Liver (tissue), 9 donors: ENCODE data around the gene CFAP97. TPM values are rescaled to one million over a fixed set of nuclear protein-coding genes. Genes with fewer than 3 reads are reported as not detected.

ENCODE experiments used
- DNase-seq: peaks from one replicate; pipeline ENCODE4 v3.0.0-alpha.2; 2017; ENCODE audit warnings: low spot score
- H3K27ac ChIP-seq, 2 donors: one replicate each; pipeline ENCODE4 v1.7.0; 2013; ENCODE audit warnings: inconsistent platforms in 2 of 2, low read length in 2 of 2, control low read depth in 1 of 2, low read depth in 1 of 2, mild to moderate bottlenecking in 1 of 2
- H3K27me3 ChIP-seq, 4 donors: one replicate each; pipeline versions ENCODE4 v1.6.1 to v1.7.0; 2013; ENCODE audit warnings: low read length in 3 of 4, inconsistent platforms in 1 of 4, mild to moderate bottlenecking in 1 of 4, moderate library complexity in 1 of 4; ENCODE audit not compliant: control insufficient read depth in 4 of 4, insufficient read depth in 4 of 4
- H3K36me3 ChIP-seq, 4 donors: one replicate each; pipeline versions ENCODE4 v1.6.1 to v1.7.0; 2013; ENCODE audit warnings: low read length in 3 of 4, mild to moderate bottlenecking in 3 of 4, low read depth in 1 of 4, moderate library complexity in 1 of 4; ENCODE audit not compliant: control insufficient read depth in 4 of 4, insufficient read depth in 3 of 4
- H3K4me1 ChIP-seq, 4 donors: one replicate each; pipeline versions ENCODE4 v1.6.1 to v1.7.0; 2013; ENCODE audit warnings: low read length in 3 of 4, mild to moderate bottlenecking in 3 of 4, moderate library complexity in 1 of 4; ENCODE audit not compliant: control insufficient read depth in 4 of 4, insufficient read depth in 4 of 4
- H3K4me3 ChIP-seq, 3 donors: one replicate each; pipeline versions ENCODE4 v1.6.1 to v1.7.0; 2013; ENCODE audit warnings: low read length in 3 of 3, control low read depth in 1 of 3, low read depth in 1 of 3, mild to moderate bottlenecking in 1 of 3
- H3K9ac ChIP-seq, 2 donors: one replicate each; pipeline ENCODE4 v1.7.0; 2013; ENCODE audit warnings: low read length in 2 of 2, mild to moderate bottlenecking in 2 of 2, moderate library complexity in 2 of 2, control low read depth in 1 of 2, low read depth in 1 of 2
- H3K9me3 ChIP-seq, 4 donors: one replicate each; pipeline versions ENCODE4 v1.6.1 to v1.7.0; 2013; ENCODE audit warnings: low read length in 3 of 4; ENCODE audit not compliant: control insufficient read depth in 4 of 4
- FOXA1 ChIP-seq: IDR thresholded peaks from 2 replicates; pipeline ENCODE4 v1.6.1; 2016; ENCODE audit warnings: antibody characterized with exemption
- FOXA2 ChIP-seq: IDR thresholded peaks from 2 replicates; pipeline ENCODE4 v1.6.1; 2016; ENCODE audit warnings: antibody characterized with exemption
- GABPA ChIP-seq, 2 donors: IDR thresholded peaks in 1 of 2; conservative IDR thresholded peaks in 1 of 2; 2 replicates each; pipeline ENCODE4 v1.6.1; 2016; ENCODE audit warnings: antibody characterized with exemption in 2 of 2, mild to moderate bottlenecking in 1 of 2, moderate library complexity in 1 of 2
- RAD21 ChIP-seq, 2 donors: IDR thresholded peaks; 2 replicates each; pipeline ENCODE4 v1.6.1; 2016; ENCODE audit warnings: antibody characterized with exemption in 2 of 2, mild to moderate bottlenecking in 2 of 2
- RXRA ChIP-seq, 2 donors: IDR thresholded peaks; 2 replicates each; pipeline ENCODE4 v1.6.1; 2017 to 2018; ENCODE audit warnings: antibody characterized with exemption in 2 of 2, mild to moderate bottlenecking in 1 of 2
- WGBS: extraction: QIAGEN DNeasy Blood & Tissue Kit; methylation state at CpG from one replicate; pipeline ENCODE4 v1.1.7; 2013; 5-methylcytosine and 5-hydroxymethylcytosine counted together
- polyA plus RNA-seq, 2 donors: library from polyadenylated mRNA; stranded (reverse) in 1 of 2; unstranded in 1 of 2; fragments of 200-250 nt in 1 of 2; fragments of >200 nt in 1 of 2; fragmentation: Nextera tagmentation in 1 of 2; extraction: Ambion mirVana in 1 of 2; gene quantifications; one replicate each; pipeline versions ENCODE4 v1.2.1 to v1.2.3, GENCODE V29; 2013 to 2015
- total RNA-seq, 2 donors: library from RNA; depleted of rRNA; stranded (reverse); fragments of >200 nt; gene quantifications; one replicate each; pipeline ENCODE4 v1.2.3, GENCODE V29; 2014
- TF ChIP-seq, protein P1 (sequence below): IDR thresholded peaks from 2 replicates; pipeline ENCODE4 v1.6.1; 2016; ENCODE audit warnings: antibody characterized with exemption, mild to moderate bottlenecking
- TF ChIP-seq, protein P2 (sequence below): IDR thresholded peaks from 2 replicates; pipeline ENCODE4 v1.6.1; 2016; ENCODE audit warnings: antibody characterized with exemption
- donor health status: healthy.
- donor health status: healthy.
- donor health status: healthy.
- donor health status: healthy.
- donor health status: healthy.

Gene CFAP97
- total and polyA plus RNA-seq, 4 donors: 7.5 to 30.9 (median 18.7) TPM

DNA sequence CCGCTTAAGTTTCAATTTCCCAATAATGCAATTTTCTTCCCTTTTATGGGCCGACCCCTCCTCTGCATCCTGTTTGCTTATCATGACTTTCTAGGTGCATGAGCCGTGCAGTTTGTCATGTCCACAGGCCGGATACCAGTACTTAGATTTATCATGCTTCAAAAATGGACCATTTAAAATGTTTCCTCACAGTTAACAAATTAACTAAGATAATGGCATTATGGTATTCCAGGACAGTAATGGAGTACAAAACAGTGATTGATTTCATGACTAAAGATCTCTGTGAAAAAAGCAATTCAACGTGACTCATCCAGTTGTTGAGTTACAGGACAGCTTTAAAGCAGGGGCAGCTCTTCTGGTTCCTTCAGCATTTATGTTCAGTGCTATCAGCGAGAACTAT lies 28.6 kb upstream of the CFAP97 start (continued):
- TF ChIP-seq, protein P1, sequence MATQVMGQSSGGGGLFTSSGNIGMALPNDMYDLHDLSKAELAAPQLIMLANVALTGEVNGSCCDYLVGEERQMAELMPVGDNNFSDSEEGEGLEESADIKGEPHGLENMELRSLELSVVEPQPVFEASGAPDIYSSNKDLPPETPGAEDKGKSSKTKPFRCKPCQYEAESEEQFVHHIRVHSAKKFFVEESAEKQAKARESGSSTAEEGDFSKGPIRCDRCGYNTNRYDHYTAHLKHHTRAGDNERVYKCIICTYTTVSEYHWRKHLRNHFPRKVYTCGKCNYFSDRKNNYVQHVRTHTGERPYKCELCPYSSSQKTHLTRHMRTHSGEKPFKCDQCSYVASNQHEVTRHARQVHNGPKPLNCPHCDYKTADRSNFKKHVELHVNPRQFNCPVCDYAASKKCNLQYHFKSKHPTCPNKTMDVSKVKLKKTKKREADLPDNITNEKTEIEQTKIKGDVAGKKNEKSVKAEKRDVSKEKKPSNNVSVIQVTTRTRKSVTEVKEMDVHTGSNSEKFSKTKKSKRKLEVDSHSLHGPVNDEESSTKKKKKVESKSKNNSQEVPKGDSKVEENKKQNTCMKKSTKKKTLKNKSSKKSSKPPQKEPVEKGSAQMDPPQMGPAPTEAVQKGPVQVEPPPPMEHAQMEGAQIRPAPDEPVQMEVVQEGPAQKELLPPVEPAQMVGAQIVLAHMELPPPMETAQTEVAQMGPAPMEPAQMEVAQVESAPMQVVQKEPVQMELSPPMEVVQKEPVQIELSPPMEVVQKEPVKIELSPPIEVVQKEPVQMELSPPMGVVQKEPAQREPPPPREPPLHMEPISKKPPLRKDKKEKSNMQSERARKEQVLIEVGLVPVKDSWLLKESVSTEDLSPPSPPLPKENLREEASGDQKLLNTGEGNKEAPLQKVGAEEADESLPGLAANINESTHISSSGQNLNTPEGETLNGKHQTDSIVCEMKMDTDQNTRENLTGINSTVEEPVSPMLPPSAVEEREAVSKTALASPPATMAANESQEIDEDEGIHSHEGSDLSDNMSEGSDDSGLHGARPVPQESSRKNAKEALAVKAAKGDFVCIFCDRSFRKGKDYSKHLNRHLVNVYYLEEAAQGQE: no peak

DNA sequence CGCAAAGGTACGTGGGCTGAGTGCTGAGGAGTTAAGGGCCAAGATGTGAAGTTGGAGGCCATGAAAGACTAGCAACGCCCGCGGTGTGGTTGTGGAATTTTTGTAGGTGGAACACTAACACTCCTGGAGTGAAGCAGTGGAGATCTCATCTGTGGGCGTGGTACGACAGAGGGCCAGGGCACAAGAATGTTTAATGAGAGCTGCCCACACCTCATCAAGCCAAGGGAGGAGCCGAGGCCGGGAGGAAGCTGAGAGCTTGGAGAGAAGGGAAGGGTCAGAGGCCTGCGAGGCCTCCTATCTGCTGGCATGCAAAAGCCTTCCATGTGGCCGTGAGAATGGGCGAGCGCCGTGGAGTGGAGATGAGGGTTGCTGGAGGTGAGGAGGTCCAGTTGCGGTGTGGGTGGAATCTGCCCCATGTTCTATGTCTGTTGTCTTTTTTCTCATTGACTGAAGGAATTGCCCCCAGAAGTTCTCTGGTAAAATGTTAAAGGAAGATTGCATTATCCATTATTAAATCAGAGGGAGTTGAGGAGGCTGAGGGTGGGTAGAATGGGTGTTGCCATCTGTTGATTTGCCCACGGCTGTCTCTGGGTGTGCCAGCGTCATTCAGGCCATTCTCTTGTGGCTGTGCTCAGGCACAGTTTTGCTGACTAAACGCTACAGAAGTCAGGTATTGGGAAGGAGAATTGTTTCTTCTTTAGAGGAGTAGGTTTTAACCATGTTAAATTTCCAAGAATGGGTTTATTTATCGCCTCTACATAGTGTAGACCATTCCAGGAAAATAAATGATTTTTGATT lies 25.4 kb upstream of the CFAP97 start:
- no peaks in the 10 kb centered on the region for H3K4me1 ChIP-seq
- 88% methylated on average over 19 of the region's 19 CpGs for WGBS
- no peak overlapping the region for H3K27ac ChIP-seq
- TF ChIP-seq FOXA2: no peak
- no peak for DNase-seq
- H3K4me3 ChIP-seq: no peak overlapping the region
- no peaks in the 10 kb centered on the region for H3K36me3 ChIP-seq
- no peak overlapping the region for H3K9ac ChIP-seq
- H3K27me3 ChIP-seq: no peaks in the 10 kb centered on the region
- H3K9me3 ChIP-seq: no peaks in the 10 kb centered on the region

DNA sequence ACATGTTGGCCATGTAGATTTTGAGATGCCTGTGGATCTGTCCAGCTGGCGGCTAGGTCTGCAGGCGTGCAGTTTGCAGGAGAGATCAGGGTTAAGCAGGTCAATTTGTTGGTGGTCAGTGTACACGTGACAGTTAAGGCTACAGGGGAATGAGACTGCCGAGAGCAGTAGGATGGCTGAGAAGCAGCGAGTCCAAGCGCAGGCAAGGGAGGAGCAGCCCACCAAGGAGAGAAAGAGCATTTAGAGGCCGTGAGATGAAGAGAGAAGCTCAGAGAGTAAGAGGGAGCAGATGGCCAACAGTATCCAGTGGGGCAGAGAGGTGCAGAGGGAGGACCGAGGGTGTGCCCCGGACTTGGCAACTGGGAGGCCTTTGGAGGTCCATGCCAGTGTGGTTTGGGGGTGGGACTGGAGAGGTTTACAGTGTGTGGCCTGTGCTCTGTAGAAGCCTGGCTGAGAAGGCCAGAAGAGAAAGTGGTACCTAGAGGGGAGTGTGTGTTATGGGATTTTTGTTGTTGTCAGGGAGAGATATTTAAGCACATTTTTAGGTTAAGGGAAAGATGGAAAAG lies 24.0 kb upstream of the CFAP97 start:
- Histone ChIP-seq H3K4me3 (no peak overlapping the region), H3K36me3 (no peaks in the 10 kb centered on the region), H3K9me3 (no peaks in the 10 kb centered on the region), H3K27me3 (no peaks in the 10 kb centered on the region), H3K9ac (no peak overlapping the region), H3K27ac (no peak overlapping the region), H3K4me1 (no peaks in the 10 kb centered on the region)
- TF ChIP-seq, protein P2, sequence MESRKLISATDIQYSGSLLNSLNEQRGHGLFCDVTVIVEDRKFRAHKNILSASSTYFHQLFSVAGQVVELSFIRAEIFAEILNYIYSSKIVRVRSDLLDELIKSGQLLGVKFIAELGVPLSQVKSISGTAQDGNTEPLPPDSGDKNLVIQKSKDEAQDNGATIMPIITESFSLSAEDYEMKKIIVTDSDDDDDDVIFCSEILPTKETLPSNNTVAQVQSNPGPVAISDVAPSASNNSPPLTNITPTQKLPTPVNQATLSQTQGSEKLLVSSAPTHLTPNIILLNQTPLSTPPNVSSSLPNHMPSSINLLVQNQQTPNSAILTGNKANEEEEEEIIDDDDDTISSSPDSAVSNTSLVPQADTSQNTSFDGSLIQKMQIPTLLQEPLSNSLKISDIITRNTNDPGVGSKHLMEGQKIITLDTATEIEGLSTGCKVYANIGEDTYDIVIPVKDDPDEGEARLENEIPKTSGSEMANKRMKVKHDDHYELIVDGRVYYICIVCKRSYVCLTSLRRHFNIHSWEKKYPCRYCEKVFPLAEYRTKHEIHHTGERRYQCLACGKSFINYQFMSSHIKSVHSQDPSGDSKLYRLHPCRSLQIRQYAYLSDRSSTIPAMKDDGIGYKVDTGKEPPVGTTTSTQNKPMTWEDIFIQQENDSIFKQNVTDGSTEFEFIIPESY: no peak
- WGBS: 95% methylated on average over 9 of the region's 9 CpGs
- DNase-seq: no peak

DNA sequence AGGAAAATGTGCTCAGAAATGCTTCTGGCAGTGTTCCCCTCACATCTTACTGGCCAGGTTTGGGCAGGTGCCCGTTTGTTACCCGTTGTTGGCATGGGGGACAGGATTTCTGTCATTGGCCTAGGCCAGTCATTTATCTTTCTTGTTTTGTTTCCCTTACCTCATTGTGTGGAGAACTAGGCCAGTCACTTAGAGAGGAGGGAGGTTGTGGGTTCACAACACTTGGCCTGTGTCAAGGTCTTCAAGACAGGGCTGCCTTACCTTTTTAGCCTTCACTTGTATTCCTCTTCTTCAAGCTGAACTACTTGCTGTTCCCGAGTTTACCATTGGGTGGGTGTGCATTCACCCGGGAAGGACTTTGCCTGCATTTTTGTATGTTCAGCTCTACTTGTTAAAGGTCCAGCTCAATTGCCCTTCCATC lies 23.3 kb upstream of the CFAP97 start:
- H3K4me3 ChIP-seq: no peak overlapping the region
- H3K27me3 ChIP-seq: no peaks in the 10 kb centered on the region
- H3K4me1 ChIP-seq: no peaks in the 10 kb centered on the region
- H3K36me3 ChIP-seq: no peaks in the 10 kb centered on the region
- H3K27ac ChIP-seq: no peak overlapping the region
- H3K9ac ChIP-seq: no peak overlapping the region
- WGBS: 37% methylated on average over 4 of the region's 4 CpGs
- TF ChIP-seq GABPA (IDR thresholded peaks at IDR 0.05 in 1 of 2, conservative IDR thresholded peaks at IDR 0.05 in 1 of 2) (no peak), RXRA (IDR thresholded peaks at IDR 0.05) (no peak), FOXA1 (no peak), RAD21 (IDR thresholded peaks at IDR 0.05) (peak; percentile 20 to 48)
- H3K9me3 ChIP-seq: no peaks in the 10 kb centered on the region
- no peak for DNase-seq
